H1 (cell line): ENCODE measurements around the gene APPL2. TPM values are rescaled to one million over a fixed set of nuclear protein-coding genes. Genes with fewer than 3 reads are reported as not detected.

Experiments
- EP300 ChIP-seq, 2 experiments: IDR thresholded peaks; 1 replicate in 1 of 2; 2 replicates in 1 of 2; pipeline ENCODE4 v1.6.1; 2011 to 2012; ENCODE audit warnings: low read depth in 2 of 2, low read length in 2 of 2, mild to moderate bottlenecking in 2 of 2, borderline replicate concordance in 1 of 2, inconsistent platforms in 1 of 2, moderate library complexity in 1 of 2
- EZH2 ChIP-seq: fragments of 200-600 bp; sonication (generic); IDR thresholded peaks from 2 replicates; pipeline ENCODE4 v1.7.1; 2012; ENCODE audit warnings: low read depth, mild to moderate bottlenecking, moderate library complexity, low read length, inconsistent platforms; ENCODE audit not compliant: severe bottlenecking
- GABPA ChIP-seq: IDR thresholded peaks from 2 replicates; pipeline ENCODE4 v1.6.1; 2011; ENCODE audit warnings: mild to moderate bottlenecking, low read length, moderate library complexity, borderline replicate concordance; ENCODE audit not compliant: insufficient read depth
- JUN ChIP-seq: IDR thresholded peaks from 2 replicates; pipeline ENCODE4 v1.6.1; 2011; ENCODE audit warnings: low read depth, mild to moderate bottlenecking, improper control_type of control experiment, low read length
- TAF1 ChIP-seq: IDR thresholded peaks from 2 replicates; pipeline ENCODE4 v1.6.1; 2011; ENCODE audit warnings: mild to moderate bottlenecking, low read depth, low read length
- polyA plus RNA-seq, 7 experiments: library from polyadenylated mRNA; depleted of rRNA in 3 of 7; stranded (reverse) in 5 of 7; unstranded in 2 of 7; fragments of >200 nt in 5 of 7; fragments of 200-250 nt in 2 of 7; gene quantifications; 1 replicate in 5 of 7; 2 replicates in 1 of 7; 4 replicates in 1 of 7; pipeline versions ENCODE4 v1.2.1 to v1.2.3, GENCODE V29; 2011 to 2013; ENCODE audit warnings: missing spikeins in 2 of 7, mixed read lengths in 2 of 7
- total RNA-seq: library from RNA; stranded (reverse); fragmentation: NEBNext Ultra II Directional; extraction: Animal tissue kit (Norgen Biotek cat#: 25700); gene quantifications from 2 replicates; pipeline ENCODE4 v1.2.1, GENCODE V29; 2021

Gene APPL2
- total and polyA plus RNA-seq, 2 of the 8 experiments (the other 6 are each of a cell fraction or from before 2014, with no cell fraction given): 8.9 to 22.9 TPM

DNA sequence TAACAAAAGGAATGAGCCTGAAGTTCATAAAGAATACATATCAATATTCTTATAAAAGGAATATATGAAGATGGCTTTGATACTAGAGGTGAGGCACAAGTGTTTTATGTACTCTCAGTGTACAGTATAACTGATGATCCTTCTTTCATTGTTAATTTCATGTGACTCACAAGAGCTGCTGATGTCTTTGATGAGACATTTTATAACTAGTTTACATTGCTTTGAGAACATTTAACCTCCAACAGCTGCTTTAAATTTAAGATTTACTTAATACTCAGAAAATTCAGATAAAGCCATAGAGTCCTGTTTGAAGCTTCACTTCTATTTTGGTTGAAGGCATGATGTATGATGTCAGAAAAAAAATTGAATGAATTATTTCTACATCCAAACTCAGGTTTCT lies 68.6 kb downstream of the APPL2 start (continued):
- no peak for TF ChIP-seq EZH2
- no peak for TF ChIP-seq JUN
- no peak for TF ChIP-seq EP300 (IDR thresholded peaks at IDR 0.05; ENCODE audit: borderline replicate concordance in 1 of 2, low read depth in 2 of 2, low read length in 2 of 2)
- TF ChIP-seq GABPA: no peak
- TF ChIP-seq TAF1: no peak
